H1 (cell line): ENCODE results near the gene PDCL3. TPM values are rescaled to one million over a fixed set of nuclear protein-coding genes. Genes with fewer than 3 reads are reported as not detected.

Experiments used
- BCL11A ChIP-seq, 2 experiments: IDR thresholded peaks; one replicate each; pipeline ENCODE4 v1.6.1; 2011; ENCODE audit warnings: low read depth in 2 of 2, low read length in 2 of 2, mild to moderate bottlenecking in 2 of 2
- CHD1 ChIP-seq: IDR thresholded peaks from 2 replicates; pipeline ENCODE4 v1.6.1; 2012; ENCODE audit warnings: low read depth, low read length, improper control_type of control experiment
- KDM1A ChIP-seq: fragments of 200-600, 300-600 bp; sonication (generic); IDR thresholded peaks from 2 replicates; pipeline ENCODE4 v1.7.1; 2016; ENCODE audit warnings: mild to moderate bottlenecking, low read length, borderline replicate concordance
- RFX5 ChIP-seq: IDR thresholded peaks from 2 replicates; pipeline ENCODE4 v1.6.1; 2011; ENCODE audit warnings: low read depth, low read length, improper control_type of control experiment, borderline replicate concordance
- RXRA ChIP-seq: IDR thresholded peaks from 2 replicates; pipeline ENCODE4 v1.6.1; 2011; ENCODE audit warnings: low read depth, mild to moderate bottlenecking, low read length, moderate library complexity; ENCODE audit not compliant: insufficient read depth
- TCF12 ChIP-seq: IDR thresholded peaks from 2 replicates; pipeline ENCODE4 v1.6.1; 2011; ENCODE audit warnings: low read depth, mild to moderate bottlenecking, low read length
- polyA plus RNA-seq, 7 experiments: library from polyadenylated mRNA; depleted of rRNA in 3 of 7; stranded (reverse) in 5 of 7; unstranded in 2 of 7; fragments of >200 nt in 5 of 7; fragments of 200-250 nt in 2 of 7; gene quantifications; 1 replicate in 5 of 7; 2 replicates in 1 of 7; 4 replicates in 1 of 7; pipeline versions ENCODE4 v1.2.1 to v1.2.3, GENCODE V29; 2011 to 2013; ENCODE audit warnings: missing spikeins in 2 of 7, mixed read lengths in 2 of 7
- total RNA-seq: library from RNA; stranded (reverse); fragmentation: NEBNext Ultra II Directional; extraction: Animal tissue kit (Norgen Biotek cat#: 25700); gene quantifications from 2 replicates; pipeline ENCODE4 v1.2.1, GENCODE V29; 2021
- TF ChIP-seq, protein P1 (sequence below): fragments of 300-600 bp; sonication (generic); IDR thresholded peaks from 2 replicates; pipeline ENCODE4 v1.7.1; 2012; ENCODE audit warnings: low read length, moderate library complexity, mild to moderate bottlenecking, inconsistent platforms; ENCODE audit not compliant: insufficient replicate concordance

PDCL3 gene
- total and polyA plus RNA-seq, 2 of the 8 experiments (the other 6 are each of a cell fraction or from before 2014, with no cell fraction given), result 19.8 to 29.4 TPM

DNA sequence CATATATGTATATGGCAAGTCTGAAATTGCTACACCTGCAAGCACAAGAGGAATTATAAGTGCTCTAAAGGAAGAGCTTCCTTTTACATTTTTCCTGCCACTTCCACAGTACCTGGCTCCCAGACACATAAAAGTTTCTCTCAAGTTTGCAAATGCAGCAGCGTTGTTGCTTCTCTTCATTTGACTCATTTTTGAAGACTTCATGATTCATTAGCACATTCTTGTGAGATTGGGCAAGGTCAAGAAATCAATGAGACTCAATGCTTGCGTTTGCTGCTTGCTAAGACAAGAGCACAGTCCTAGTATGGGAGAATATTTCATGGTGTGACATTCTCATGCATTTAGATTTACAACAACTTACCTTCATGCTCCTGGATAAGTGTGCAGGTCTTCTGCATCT is 42.6 kb upstream of the PDCL3 start (continued):
- TF ChIP-seq, protein P1, sequence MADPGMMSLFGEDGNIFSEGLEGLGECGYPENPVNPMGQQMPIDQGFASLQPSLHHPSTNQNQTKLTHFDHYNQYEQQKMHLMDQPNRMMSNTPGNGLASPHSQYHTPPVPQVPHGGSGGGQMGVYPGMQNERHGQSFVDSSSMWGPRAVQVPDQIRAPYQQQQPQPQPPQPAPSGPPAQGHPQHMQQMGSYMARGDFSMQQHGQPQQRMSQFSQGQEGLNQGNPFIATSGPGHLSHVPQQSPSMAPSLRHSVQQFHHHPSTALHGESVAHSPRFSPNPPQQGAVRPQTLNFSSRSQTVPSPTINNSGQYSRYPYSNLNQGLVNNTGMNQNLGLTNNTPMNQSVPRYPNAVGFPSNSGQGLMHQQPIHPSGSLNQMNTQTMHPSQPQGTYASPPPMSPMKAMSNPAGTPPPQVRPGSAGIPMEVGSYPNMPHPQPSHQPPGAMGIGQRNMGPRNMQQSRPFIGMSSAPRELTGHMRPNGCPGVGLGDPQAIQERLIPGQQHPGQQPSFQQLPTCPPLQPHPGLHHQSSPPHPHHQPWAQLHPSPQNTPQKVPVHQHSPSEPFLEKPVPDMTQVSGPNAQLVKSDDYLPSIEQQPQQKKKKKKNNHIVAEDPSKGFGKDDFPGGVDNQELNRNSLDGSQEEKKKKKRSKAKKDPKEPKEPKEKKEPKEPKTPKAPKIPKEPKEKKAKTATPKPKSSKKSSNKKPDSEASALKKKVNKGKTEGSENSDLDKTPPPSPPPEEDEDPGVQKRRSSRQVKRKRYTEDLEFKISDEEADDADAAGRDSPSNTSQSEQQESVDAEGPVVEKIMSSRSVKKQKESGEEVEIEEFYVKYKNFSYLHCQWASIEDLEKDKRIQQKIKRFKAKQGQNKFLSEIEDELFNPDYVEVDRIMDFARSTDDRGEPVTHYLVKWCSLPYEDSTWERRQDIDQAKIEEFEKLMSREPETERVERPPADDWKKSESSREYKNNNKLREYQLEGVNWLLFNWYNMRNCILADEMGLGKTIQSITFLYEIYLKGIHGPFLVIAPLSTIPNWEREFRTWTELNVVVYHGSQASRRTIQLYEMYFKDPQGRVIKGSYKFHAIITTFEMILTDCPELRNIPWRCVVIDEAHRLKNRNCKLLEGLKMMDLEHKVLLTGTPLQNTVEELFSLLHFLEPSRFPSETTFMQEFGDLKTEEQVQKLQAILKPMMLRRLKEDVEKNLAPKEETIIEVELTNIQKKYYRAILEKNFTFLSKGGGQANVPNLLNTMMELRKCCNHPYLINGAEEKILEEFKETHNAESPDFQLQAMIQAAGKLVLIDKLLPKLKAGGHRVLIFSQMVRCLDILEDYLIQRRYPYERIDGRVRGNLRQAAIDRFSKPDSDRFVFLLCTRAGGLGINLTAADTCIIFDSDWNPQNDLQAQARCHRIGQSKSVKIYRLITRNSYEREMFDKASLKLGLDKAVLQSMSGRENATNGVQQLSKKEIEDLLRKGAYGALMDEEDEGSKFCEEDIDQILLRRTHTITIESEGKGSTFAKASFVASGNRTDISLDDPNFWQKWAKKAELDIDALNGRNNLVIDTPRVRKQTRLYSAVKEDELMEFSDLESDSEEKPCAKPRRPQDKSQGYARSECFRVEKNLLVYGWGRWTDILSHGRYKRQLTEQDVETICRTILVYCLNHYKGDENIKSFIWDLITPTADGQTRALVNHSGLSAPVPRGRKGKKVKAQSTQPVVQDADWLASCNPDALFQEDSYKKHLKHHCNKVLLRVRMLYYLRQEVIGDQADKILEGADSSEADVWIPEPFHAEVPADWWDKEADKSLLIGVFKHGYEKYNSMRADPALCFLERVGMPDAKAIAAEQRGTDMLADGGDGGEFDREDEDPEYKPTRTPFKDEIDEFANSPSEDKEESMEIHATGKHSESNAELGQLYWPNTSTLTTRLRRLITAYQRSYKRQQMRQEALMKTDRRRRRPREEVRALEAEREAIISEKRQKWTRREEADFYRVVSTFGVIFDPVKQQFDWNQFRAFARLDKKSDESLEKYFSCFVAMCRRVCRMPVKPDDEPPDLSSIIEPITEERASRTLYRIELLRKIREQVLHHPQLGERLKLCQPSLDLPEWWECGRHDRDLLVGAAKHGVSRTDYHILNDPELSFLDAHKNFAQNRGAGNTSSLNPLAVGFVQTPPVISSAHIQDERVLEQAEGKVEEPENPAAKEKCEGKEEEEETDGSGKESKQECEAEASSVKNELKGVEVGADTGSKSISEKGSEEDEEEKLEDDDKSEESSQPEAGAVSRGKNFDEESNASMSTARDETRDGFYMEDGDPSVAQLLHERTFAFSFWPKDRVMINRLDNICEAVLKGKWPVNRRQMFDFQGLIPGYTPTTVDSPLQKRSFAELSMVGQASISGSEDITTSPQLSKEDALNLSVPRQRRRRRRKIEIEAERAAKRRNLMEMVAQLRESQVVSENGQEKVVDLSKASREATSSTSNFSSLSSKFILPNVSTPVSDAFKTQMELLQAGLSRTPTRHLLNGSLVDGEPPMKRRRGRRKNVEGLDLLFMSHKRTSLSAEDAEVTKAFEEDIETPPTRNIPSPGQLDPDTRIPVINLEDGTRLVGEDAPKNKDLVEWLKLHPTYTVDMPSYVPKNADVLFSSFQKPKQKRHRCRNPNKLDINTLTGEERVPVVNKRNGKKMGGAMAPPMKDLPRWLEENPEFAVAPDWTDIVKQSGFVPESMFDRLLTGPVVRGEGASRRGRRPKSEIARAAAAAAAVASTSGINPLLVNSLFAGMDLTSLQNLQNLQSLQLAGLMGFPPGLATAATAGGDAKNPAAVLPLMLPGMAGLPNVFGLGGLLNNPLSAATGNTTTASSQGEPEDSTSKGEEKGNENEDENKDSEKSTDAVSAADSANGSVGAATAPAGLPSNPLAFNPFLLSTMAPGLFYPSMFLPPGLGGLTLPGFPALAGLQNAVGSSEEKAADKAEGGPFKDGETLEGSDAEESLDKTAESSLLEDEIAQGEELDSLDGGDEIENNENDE, result no peak
- TF ChIP-seq BCL11A (IDR thresholded peaks at IDR 0.05; ENCODE audit: low read depth in 2 of 2, low read length in 2 of 2) (no peak), CHD1 (no peak), RXRA (no peak), TCF12 (no peak), KDM1A (no peak), RFX5 (no peak)
- TF ChIP-seq, all 59 proteins: peak for 0
